ENCODE measurements around the gene CMBL. TPM values are rescaled to one million over a fixed set of nuclear protein-coding genes. Genes with fewer than 3 reads are reported as not detected.

CMBL gene
- total RNA-seq, 4 donors from 2014 or later, result 17.3 to 166 (median 120) TPM

DNA sequence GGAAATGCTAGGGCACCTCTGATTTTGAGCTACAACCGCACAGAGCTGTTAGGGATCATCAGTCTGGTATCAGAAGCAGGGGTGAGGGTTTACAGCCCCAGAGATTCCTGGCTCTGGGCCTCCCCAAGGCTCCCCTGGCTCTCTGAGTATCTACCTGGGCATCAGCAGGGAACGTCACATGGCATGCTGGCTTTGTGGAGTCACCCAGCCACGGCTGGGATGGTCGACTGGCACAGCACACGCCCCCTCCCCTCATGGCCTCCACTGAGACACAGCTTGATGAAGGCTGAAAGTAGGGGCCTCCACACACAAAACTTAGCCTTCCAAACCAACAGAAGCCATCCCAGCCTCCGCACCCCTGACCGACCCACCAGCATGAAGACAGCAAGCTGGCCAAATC, 74.7 kb downstream of the CMBL start:
- no peak for TF ChIP-seq POLR2A (IDR thresholded peaks at IDR 0.05)
- TF ChIP-seq, protein P1, sequence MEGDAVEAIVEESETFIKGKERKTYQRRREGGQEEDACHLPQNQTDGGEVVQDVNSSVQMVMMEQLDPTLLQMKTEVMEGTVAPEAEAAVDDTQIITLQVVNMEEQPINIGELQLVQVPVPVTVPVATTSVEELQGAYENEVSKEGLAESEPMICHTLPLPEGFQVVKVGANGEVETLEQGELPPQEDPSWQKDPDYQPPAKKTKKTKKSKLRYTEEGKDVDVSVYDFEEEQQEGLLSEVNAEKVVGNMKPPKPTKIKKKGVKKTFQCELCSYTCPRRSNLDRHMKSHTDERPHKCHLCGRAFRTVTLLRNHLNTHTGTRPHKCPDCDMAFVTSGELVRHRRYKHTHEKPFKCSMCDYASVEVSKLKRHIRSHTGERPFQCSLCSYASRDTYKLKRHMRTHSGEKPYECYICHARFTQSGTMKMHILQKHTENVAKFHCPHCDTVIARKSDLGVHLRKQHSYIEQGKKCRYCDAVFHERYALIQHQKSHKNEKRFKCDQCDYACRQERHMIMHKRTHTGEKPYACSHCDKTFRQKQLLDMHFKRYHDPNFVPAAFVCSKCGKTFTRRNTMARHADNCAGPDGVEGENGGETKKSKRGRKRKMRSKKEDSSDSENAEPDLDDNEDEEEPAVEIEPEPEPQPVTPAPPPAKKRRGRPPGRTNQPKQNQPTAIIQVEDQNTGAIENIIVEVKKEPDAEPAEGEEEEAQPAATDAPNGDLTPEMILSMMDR (IDR thresholded peaks at IDR 0.05), result no peak

DNA sequence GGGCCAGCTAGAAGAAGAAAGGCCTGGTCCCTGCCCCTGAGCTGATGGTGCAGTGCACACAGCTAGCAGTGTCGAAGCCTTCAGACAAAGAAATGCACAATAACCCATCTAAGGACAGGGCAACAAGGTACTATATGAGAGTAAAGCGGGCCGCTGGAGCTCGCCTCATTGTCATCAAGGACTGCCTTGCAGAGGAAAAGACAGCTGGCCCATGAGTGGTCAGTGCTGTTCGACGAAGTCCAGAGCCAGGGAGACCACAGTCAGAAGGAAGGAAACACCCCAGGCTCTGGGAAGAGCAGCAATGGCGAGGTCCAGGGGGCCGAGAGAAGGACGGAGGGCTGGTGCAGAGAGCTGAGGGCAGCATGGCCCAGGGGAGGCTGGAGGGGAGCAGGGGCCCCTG, 75.3 kb downstream of the CMBL start:
- Histone ChIP-seq H3K4me3 (no peak overlapping the region), H3K4me1 (no peaks in the 10 kb centered on the region), H3K9me3 (no peaks in the 10 kb centered on the region), H3K36me3 (peaks cover 0 to 16% (median 0%) of the 10 kb centered on the region in 3 donors), H3K27me3 (no peaks in the 10 kb centered on the region), H3K27ac (no peak overlapping the region)
- TF ChIP-seq, protein P1 (IDR thresholded peaks at IDR 0.05), result no peak
- no peak for TF ChIP-seq POLR2A (IDR thresholded peaks at IDR 0.05)
- no peak for DNase-seq

More for the DNA sequence above, 74.7 kb downstream of the CMBL start:
- no peaks in the 10 kb centered on the region for H3K27me3 ChIP-seq
- no peak for DNase-seq
- peaks cover 0 to 16% (median 0%) of the 10 kb centered on the region in 3 donors for H3K36me3 ChIP-seq
- no peak overlapping the region for H3K4me3 ChIP-seq
- no peaks in the 10 kb centered on the region for H3K4me1 ChIP-seq
- no peaks in the 10 kb centered on the region for H3K9me3 ChIP-seq
- H3K27ac ChIP-seq, result no peak overlapping the region

DNA sequence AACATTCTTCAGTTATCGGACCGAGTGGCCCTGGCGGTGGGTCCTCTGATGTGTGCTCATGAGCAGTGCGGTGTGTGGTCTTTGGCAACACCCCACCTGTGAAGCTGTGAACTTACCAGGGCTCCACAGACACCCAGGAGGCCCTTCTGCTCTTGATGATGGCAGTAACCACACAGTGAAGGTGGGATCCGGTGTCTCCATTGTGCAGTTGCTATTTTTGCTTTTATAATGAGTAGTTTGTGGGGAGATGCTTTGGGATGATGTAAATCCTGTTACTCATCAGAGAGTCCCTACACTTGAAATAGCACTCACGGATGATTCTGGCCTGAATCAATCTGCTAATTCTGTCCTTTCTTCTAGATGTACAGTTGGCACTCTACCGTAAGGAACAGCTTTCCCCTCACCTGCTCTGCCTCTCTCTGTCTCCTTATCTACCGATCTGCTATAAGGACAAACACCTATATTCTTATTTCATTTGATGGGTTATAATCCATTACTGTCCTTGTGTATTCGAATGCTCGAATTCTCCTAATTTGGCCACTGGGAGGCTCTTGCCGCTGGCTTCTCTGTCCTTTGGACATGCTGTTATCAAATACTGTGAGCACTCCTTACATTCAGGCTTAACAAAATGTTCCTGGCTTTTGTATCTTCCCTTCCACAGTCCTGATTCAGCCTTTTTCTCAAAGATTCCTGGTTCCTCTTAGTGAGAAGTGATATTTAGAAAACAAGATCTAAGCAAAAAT, 78.2 kb downstream of the CMBL start:
- no peak for DNase-seq
- H3K4me1 ChIP-seq, result no peaks in the 10 kb centered on the region
- H3K27ac ChIP-seq, result no peak overlapping the region
- no peak overlapping the region for H3K4me3 ChIP-seq
- no peaks in the 10 kb centered on the region for H3K9me3 ChIP-seq
- peaks cover 0 to 5% (median 0%) of the 10 kb centered on the region in 3 donors for H3K36me3 ChIP-seq
- no peaks in the 10 kb centered on the region for H3K27me3 ChIP-seq
- TF ChIP-seq POLR2A (IDR thresholded peaks at IDR 0.05), result no peak

DNA sequence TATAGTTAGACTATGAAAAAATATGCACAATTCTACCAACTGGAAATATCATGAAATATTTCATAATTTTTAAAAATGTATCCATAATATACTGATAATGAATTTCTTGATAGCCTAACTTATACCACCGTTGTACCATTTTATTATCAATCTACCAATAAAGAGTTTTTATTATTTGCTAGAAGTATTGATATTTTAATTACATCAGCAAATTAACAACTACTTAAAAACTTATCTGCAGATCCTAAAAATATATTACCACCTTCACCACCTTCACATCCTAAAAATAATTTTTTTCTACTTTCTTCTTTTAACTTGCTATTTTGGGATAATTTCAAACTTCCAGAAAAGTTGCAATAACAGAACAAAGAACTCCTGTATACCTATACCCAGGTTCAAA, 79.4 kb downstream of the CMBL start:
- TF ChIP-seq, protein P1 (IDR thresholded peaks at IDR 0.05), result no peak
- TF ChIP-seq POLR2A (IDR thresholded peaks at IDR 0.05), result no peak
- Histone ChIP-seq H3K27ac (no peak overlapping the region), H3K4me3 (no peak overlapping the region), H3K36me3 (peaks cover 0 to 5% (median 0%) of the 10 kb centered on the region in 3 donors), H3K9me3 (no peaks in the 10 kb centered on the region), H3K4me1 (no peaks in the 10 kb centered on the region), H3K27me3 (no peaks in the 10 kb centered on the region)
- no peak for DNase-seq

Small RNA genes lying within 50 kb of the gene (small RNA-seq; reads per million reads assigned to genes)
- gene RF00019, result 0 reads per million in 2 donors

Other genes starting within 250 kb of the CMBL start
- 10 to 100 TPM; 14.9 to 25.6 (median 21.3) TPM for gene ATPSCKMT, start 58.0 kb downstream of the CMBL start, total RNA-seq
- gene CCT5, start 57.6 kb downstream of the CMBL start, total RNA-seq, result 100 to 1,000 TPM in 1 of 4 donors, 10 to 100 TPM in 3; 61.9 to 113 (median 81.0) TPM
- 100 to 1,000 TPM in 3 of 4 donors, 10 to 100 TPM in 1; 88.3 to 228 (median 174) TPM for gene MARCHF6, start 45.8 kb upstream of the CMBL start, total RNA-seq
- 1 to 10 TPM in 1 of 4 donors, not detected in 3; 1.7 TPM for gene ROPN1L, start 134.0 kb upstream of the CMBL start, total RNA-seq

Measured in Peyer's patch (tissue), 4 donors.